Epithelial cell of esophagus (primary cell): Measurements from ENCODE around the gene ABCC9.

Experiments used
- DNase-seq: peaks from one replicate; pipeline ENCODE4 v3.0.0; 2010; ENCODE audit warnings: low read depth
- H3K4me3 ChIP-seq: 2 replicates; pipeline ENCODE4 v1.5.1; 2011; ENCODE audit warnings: mild to moderate bottlenecking, low read length, control low read depth
- CTCF ChIP-seq: IDR thresholded peaks from 2 replicates; pipeline ENCODE4 v1.5.1; 2011; ENCODE audit warnings: low read depth, mild to moderate bottlenecking, low read length, control low read depth, inconsistent platforms; ENCODE audit not compliant: insufficient read depth; ENCODE audit errors: missing control alignments

ABCC9 gene

GRCh38 chr12:21759737-21760136, 181.5 kb downstream of the ABCC9 start:
- H3K4me3 ChIP-seq, result no peak overlapping the region
- no peak for DNase-seq
- no peak for TF ChIP-seq CTCF

GRCh38 chr12:21757735-21758134, 183.5 kb downstream of the ABCC9 start:
- TF ChIP-seq CTCF, result no peak
- no peak for DNase-seq
- H3K4me3 ChIP-seq, result no peak overlapping the region

- no peak for DNase-seq
- TF ChIP-seq CTCF, result no peak
- no peak overlapping the region for H3K4me3 ChIP-seq
Measured at GRCh38 chr12:21756699-21757098, 184.5 kb downstream of the ABCC9 start.

- TF ChIP-seq CTCF, result no peak
- no peak for DNase-seq
Measured at GRCh38 chr12:21751517-21751916, 189.7 kb downstream of the ABCC9 start.

More at GRCh38 chr12:21751517-21751916, 189.7 kb downstream of the ABCC9 start:
- H3K4me3 ChIP-seq, result no peak overlapping the region
